Anterior cingulate cortex (tissue), 58 donors: Measurements from ENCODE around the gene PDPN.
A peak's percentile ranks its signal among the peaks of the same experiment; 100 is the strongest.

ENCODE experiments used
- DNase-seq, 58 donors: peaks; one replicate each; lab custom pipeline; 2025; lab: John Stamatoyannopoulos, UW

The PDPN gene

DNA sequence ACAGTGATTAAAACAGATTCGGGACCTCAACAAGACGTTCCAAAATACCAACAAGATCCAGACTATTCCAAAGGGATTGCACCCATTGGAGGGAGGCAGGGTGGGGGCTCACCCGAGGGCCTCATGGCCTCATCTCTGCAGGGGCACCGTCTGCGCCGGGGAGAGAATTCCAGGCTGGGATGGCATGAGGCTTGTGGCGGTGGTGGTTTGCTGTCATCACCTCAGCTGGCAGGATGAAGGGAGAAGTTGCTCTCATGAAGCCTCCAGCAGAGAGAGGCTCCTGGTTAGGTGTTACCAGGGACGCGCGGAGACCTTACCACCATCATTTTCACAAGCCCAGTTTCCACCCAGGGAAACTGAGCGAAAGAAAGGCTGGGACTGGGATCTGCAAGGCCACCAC lies 6.7 kb upstream of the PDPN start:
- no peak for DNase-seq

DNA sequence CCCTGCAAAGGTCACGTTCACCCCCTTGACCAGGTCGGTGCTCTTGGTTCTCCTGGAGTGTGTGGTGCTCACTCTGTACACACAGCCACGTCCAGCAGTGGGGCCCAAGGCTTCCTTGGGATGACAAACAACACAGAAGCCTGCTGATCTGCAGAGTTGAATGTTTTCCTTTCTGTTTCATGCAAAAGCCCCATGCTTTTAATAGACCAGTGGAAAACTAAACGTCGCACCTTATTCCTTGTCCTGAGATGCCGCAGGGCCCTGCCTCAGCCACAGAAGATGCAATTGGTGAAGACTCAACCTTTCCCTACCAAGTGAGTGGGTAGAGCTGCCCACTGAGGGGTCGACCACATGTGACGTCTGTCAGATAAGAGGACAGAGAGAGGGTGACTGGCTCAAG lies 5.8 kb upstream of the PDPN start:
- no peak for DNase-seq

DNA sequence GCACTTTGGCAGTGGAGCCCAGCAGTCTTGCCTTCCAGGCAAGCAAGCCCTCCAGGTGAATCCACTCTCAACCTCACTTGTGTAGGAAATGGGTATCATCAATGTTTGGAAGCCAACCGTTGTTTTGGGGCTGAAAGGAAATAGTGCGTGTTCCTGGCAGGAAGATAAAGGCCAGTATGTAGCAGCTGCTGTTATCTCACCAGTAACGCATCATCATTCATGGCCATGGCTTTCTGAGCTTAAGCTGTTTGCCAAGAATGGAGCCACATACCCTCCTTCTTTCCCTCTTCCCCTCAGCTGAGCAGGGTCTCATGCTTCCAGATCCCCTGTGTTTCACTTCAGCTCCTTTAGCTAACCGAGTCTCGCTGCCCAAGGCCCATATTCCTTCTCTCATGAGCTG lies 2.2 kb upstream of the PDPN start:
- no peak for DNase-seq

DNA sequence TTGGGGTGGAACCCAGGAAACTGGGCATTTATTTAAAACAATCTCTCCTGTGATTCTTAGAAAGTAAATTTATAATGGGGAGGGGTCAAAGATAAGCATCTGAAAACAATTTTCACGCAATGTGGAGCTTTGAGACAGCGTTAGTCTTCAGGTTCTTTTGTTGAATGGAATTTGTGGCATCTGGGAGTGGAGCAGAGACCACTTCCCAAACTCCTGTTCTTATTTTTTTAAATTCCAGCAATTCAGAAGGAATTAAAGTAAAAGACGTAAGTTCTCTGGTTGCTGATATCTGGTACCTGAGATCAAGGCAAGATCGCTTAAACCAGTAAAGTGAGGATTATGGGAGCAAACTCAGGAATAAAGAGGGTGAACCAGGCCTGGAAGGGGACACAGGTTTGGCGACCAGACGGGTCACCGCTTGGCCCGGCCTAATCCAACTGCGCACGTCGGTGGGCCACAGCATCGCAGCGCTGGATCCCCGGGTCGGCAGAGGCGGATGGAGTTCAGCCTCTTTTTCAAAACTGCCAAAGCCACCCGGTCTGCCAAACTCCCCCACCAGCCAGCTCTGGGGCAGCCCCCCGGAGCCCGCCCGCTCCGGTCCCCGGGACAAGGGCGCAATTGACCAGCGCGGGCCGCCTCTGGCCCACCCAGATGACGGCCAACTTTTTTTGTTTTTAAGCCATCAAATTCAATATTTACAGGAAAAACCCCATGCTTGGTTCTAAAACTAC lies 754 bp upstream of the PDPN start:
- no peak for DNase-seq

DNA sequence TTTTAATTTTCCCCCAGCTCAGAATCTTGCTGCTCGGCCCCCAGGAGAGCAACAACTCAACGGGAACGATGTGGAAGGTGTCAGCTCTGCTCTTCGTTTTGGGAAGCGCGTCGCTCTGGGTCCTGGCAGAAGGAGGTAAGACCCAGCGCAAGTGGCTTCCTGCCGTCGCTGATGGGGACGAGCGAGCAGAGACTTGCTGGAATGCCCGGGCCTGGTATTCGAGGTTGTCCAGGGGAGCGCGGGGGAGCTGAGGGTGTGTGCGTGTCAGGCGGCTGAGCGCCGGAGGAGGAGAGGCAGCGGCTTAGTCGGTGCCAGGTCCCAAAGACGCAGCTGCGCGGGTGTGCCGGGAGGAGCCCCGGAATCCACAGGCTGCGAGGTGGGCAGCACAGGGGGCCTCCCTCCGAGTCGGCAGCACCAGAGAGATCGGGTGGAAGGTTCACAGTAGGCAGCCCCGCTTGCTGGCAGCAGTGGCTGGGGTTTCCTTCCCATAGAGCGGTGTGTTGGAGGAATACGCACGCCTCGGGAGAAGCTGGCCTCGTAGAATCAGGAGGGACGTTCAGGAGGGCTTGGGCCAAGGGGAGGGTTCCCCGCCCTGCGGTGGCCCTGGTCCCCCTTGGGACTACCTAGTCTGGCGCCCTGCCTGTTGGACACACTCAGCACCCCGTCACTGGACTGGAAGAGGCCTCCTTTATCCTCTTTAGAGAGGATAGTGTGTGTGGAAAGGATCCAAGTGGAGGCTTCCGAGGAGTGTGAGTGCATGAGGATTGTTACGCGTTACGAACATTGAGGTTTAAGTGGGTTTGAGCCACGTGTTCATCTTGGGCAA lies 547 bp downstream of the PDPN start:
- DNase-seq = peak in 14 of 58 donors; percentile 4 to 47 (median 24)

DNA sequence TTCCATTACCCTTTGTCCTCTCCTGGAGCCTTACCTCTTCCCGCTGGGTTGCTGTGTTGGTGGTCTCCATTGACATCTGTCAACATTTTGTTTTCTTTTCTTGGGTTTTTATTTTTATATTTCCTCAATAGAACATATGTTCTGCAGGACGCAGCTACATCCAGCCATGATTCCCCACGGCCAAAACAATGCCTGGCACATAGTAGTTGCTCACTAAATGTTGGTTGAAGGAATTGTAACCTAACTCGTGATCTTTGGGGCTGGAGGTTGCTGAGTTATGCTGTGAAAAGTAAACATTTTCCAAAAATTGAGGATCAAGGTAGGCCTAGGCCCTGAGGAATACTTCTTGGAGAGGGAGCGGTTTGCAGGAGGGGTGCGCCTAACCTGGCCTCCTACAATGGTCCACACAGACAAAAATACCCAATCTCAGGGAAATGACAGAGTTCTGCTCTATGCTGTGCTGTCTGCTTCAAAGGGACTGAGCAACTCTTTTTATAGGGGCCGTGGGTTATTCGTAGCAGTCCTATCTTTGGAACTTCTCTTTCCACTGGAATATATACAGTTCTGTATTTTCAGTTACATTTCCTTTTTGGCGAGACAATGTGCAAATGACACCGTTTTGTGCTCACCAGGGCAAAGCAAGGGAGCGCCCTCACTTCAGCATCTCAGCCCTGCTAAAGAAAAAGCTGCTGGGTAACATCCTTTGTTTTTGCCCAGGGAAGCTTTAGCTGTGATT lies 1.4 kb downstream of the PDPN start:
- peak in 5 of 58 donors; percentile 10 to 55 (median 48) for DNase-seq

DNA sequence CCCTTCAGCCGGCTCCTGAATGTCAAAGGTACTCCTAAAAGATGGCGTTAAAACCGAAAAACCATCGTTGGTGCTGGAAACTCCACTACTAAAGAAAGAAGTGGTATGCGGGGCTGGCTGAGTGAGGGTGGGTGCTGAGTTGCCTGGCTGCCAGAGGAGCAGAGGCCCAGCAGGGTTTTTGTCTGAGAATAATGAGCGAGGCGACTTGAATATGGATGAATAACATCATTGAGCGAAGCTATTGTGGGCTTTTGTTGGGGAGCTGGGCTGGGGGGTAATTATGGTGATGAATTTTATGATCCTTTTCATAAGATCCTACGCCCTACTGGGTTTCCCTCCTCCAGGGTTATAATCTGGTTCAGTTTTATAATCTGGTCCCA lies 2.0 kb downstream of the PDPN start:
- peak in 16 of 58 donors; percentile 7 to 52 (median 28) for DNase-seq

DNA sequence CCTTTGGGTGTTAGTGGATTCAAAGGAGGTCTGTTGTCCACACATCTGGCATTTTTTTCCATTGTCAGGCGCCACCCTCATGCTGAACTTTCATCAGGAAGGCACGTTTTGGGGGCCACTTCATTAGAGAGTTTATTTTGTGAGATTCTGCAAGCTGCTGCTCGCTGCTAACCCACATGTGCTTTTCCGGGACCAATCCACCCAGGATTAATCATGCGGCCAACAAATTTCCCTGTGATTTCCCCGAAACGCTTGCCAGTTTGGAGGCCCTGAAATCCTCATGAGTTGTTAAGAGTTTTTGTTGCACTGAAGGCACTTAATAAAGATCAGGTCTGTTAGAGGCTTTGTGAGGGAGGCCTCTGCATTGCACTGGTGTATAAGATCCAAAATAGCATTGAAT lies 2.4 kb downstream of the PDPN start:
- DNase-seq = peak in 15 of 58 donors; percentile 2 to 70 (median 21)

DNA sequence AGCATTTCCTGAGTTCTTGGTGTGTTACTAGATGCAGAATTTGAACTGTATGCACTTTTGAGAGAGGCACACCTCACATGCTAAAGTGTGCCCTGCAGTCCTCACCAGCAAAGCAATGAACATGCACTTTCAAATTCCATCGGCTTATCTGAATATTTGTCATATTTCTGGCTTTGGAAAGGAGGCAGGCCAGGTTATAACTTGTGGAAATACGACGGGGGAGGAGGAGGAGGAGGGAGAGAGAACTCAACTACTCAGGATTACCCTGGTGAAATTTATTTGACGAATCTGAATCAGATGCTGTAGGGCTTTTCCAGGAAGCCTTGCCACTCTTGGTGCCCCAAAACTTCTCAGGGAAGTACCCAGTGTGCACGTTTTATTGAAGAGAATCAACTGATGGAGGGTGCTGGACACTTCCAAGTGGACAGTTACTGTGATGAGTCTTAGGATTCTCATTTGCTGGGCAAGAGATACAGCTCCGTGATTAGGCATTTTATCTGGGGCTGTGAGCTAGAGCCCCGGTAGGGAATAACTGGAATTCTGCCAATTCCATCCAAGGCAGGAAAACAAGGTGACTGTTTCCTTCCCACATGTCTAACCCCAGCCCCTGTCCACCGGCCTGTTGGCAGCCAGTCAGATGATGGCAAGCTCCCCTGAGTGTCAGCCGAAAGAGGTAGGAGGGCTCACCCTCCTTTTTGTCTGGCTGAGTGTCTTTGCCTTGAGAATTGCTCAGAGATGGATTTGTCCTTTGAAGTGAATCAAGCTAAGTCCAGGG lies 3.8 kb downstream of the PDPN start:
- DNase-seq = no peak

DNA sequence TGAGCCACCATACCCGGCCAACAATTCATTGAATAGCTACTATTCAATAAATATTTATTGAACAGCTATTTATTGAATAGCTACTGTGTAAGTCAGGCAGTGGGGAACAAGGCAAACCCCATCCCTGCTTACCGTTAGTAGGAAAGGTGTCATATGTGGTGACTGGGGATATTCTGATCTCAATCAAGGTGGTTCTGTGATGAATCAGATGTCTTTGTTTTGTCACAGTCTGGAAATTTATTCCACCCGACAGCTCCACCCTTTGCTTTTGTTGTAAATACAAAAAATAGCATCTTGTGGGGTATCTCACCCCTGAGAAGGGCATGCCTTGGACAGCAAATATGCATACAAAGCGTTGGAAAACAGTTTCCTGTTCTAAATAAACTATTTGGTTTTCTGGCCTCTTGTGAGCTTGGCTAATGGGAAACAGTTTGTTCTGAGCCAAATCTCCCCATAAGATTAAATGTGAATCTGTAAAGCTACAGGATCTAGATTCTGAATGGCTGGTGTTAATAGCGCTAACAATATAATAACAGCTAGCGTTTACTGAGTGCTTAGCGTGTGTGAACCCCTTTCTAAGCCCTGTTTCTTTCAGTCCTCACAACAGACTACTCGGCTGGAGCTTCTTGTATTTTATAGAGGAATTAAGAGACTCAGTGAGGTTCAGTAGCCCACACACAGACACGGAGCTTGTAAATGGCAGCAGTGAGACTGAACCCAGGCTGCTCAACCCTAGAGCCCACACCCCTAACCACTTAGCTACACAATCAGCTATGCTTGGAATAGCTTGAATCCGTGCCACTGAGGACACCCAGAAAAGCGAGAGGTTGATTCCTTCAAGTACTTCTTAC lies 5.5 kb downstream of the PDPN start:
- DNase-seq = no peak

DNA sequence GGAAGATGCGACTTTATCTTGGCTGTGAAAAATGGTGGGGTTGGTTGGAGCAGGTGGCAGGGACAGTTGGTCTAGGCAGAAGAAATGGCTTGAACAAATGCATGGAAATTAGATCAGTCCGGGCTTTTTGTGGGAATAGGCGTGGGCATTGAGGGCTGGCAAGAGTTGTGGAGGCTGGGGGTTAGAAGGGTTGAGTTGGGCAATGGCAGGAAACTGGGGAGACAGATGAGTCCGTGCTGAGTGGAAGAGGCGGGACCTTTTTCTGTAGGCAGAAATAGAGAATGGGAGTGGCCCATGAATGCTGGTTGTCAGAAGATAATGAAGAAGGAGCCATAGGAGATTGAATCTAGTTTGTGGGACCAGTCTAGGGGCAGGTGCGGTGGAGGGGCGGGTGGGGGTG lies 6.9 kb downstream of the PDPN start:
- peak in 2 of 58 donors; percentile 8 to 10 for DNase-seq

DNA sequence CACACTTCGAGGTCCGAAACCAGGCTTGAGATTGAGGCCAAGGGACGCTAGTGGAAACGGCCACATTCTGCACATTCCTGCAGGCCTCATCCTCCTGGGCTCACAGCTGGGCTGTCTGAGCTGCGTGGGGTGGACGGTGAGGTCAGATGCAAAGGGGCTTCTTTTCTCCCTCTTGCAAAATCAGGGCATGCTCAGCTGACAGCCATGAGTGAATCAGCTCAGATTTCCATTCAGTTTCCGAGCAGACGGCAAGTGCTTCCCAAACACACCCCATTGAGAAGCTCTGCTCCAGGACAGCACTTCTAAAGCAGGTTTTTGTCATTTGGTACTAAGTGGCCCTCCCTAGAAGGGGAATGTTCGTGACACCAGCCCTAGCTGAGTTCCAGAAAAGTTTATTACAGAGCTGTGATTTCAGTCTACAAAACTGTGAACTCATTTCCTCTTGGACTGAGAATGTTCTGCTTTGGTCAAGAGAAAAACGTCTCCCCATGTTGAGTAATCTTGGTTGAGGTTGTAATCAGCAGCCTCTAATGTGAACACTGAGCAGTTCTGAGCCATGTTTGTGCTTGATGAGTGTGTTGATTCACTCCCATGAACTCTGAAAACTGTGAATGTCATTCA lies 10.0 kb downstream of the PDPN start:
- peak in 4 of 58 donors; percentile 6 to 41 (median 28) for DNase-seq

DNA sequence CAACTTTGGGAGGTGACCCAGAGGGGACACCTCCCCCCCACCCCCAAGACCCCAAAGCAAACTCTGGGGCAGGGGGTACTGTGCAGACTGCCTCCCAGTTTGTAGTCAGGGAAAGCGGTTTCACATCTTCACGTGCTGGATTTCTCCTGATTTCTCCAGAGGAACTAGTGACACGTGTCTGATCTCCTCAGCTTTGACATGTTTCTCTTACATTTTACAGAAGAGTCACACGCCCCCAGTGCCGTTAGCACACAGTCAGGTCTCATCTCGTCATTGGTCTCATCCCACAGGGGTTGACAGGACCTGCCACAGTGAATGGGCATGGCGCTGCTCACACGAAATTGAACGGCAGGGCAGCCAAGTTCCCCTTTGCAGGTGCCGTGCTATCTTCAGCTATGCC lies 11.8 kb downstream of the PDPN start:
- no peak for DNase-seq

DNA sequence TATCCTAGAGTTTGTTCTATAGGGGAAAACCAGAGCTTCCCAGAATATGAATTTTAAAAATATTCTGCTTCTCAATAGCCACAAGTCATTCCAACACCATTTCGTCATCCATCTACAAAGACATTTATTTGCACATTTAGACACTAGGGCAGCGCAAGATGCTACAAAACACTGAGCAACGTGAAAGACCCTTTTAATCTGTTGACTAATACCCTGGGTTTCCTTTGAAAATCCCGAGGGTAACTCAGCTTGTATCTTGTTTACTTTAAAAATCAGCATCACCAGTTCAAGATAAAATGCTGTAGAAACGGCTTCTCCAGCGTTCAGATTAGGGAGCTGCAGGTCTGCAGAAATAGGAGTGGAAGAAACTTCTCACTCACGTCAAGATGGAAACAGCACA lies 13.5 kb downstream of the PDPN start:
- DNase-seq = no peak

DNA sequence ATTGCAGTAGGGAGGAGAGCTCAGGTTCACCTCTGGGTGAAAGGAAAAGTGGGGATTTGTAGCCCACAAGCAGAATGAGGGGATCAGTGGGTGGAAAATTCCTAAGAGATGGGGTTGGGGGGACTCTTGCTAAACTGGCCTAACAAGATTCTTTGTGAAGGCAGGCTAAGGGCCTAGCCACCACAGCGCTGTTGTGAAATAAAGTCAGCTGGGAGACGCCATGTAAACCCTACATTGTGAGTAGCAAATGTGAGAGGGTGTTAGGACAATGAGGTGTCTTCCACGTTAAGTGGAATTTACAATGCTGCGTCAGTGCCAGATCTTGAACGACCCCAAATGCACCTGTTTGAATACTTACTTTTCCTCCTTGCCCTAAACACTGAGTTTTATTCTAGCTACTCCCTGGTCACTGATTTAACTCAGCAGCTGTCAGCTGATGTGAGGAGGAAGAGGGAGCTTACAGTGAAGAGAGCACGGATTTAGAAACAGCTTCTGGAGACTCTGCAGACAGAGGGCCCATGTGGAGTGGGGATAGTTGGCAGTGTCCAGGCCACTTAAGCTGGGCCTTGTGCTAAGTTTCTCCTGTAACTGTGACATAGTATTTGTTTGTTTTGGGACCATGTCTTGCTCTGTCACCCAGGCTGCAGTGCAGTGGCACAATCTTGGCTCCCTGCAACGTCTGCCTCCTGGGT lies 17.3 kb downstream of the PDPN start:
- DNase-seq = no peak

DNA sequence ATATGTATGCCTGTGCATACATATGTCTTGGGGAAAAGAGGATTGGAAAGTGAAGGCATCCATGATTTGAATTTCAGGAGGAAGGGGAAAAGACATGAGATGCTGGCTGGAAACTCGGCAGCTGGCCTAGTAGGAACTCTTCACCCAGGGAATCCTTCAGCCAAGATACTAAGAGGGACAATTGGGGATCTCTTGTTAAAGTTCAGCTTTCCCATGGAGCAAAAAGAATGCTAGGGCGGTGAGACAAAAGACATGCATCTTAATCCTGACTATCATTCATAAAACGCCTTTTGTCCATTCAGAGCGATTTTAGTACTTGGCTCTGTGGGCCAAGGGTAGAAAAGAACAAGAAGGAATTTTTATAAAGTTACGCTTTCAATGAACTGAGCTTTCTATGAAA lies 20.5 kb downstream of the PDPN start:
- DNase-seq = no peak

DNA sequence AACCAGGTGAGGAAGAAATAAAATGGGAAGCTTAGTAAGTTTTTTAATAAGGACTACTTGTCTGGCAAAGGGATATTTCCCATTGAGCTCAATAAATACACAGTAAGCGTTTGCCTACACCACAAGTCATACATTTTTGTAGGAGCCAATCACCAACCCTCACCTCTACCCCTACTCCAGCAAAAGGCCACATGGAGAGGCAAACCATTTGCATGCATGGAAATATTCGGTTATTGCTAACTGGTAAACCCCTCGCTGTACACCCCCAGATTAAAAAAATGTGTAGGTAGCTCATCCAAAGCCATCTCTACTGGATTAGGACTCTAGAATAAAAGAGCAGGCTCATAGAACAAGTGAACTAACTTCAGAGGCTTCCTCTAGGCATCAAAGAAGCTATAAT lies 21.1 kb downstream of the PDPN start:
- no peak for DNase-seq

DNA sequence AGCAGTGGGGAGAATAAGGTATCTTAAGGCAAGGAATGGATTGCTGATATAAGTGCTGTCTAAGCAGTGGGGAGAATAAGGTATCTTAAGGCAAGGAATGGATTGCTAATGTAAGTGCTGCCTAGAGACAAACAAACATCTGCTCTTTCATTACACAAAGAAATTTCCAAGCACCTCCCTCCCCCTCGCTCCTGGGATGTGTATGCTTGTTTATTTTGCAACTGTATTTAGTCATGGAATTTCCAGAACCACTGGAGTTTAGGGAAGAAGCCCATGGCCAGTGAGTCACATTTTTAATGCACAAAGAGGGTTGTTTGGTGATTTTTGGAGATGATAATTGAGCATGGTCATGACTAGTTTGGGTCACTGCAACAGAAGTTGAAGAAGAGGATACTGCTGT lies 21.5 kb downstream of the PDPN start:
- no peak for DNase-seq
